ENCODE data around the gene ZNF837. TPM values are rescaled to one million over a fixed set of nuclear protein-coding genes. Genes with fewer than 3 reads are reported as not detected.

ZNF837 gene
- total RNA-seq (3.1 and 4.2 TPM in 2 replicates), polyA plus RNA-seq (3.0 and 4.9 TPM in 2 replicates), polyA minus RNA-seq (9.4 and 11.0 TPM in 2 replicates)
- 3.8 TPM for total RNA-seq (2013)

DNA sequence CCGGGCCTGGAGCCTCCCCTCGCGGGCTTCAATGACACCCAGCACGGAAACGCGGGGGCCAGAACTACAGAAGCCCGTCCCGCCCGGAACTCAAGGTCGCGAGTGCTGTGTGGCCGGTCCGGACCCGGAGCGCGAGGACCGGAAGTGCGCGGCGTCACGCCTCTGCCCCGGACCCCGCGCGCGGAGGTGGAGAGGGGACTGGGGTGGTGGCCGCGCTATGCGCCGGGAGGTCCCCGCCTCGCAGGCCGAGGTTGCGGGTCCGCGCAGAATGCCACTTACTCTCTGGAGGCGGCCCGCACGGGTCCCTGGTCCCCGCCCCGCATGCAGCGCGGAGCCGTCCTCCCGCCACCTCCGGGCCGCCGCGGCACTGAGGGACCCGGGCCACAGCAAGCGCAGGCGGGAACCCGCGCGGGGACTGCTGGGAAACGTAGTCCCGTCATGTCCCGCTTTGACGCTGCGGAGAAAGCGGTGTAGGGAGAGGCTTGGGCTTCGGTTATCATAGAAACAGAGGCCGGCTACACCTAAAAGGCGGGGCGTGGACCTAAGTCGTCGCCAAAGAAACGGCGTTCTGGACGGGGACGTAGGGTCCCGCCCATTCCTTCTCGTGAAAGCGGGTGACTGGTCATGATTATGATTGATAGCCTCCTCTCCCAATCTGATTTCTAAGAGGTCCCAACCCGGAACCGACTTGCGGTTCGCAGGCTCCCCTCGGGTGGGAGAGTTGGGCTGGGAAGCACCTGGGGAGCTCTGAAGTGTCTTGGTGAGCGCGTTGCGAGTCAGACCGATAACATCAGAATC is at the start of gene ZNF837:
Gene ZNF837, minus strand, starts transcription at position 369 of the 798 bp plus-strand sequence. CDS start 11,698 bp downstream, outside the sequence.
- Histone ChIP-seq H3K4me2 (replicated peaks; ENCODE audit: low read depth, low read length, poor library complexity, severe bottlenecking) (peak within 1 kb of the TSS; percentile 83), H4K20me1 (ENCODE audit: control insufficient read depth, insufficient read depth, low read length, poor library complexity, severe bottlenecking) (no peaks in the 10 kb centered on the region), H3K4me3 (ENCODE audit: control extremely low read depth in 1 of 5, extremely low read depth in 1 of 5, insufficient read depth in 1 of 5, low read depth in 2 of 5, low read length in 4 of 5) (peak within 1 kb of the TSS; percentile 22 to 78 (median 71)), H3K36me3 (replicated peaks in 1 of 2; ENCODE audit: control extremely low read depth in 1 of 2, control insufficient read depth in 1 of 2, extremely low read depth in 1 of 2, insufficient read depth in 2 of 2, low read length in 1 of 2) (peaks cover 0 to 2% of the 10 kb centered on the region in 2 experiments), H3K27ac (ENCODE audit: low read length in 2 of 2) (peak within 1 kb of the TSS; percentile 89 to 97), H3K79me2 (ENCODE audit: control insufficient read depth, insufficient read depth, low read length) (peaks cover 34% of the 10 kb centered on the region), H3K9me3 (ENCODE audit: control extremely low read depth in 1 of 3, control insufficient read depth in 2 of 3, insufficient read depth in 1 of 3, low read length in 2 of 3) (no peaks in the 10 kb centered on the region), H3K27me3 (replicated peaks in 1 of 4; ENCODE audit: control extremely low read depth in 1 of 4, control insufficient read depth in 3 of 4, insufficient read depth in 4 of 4, low read length in 3 of 4) (no peaks in the 10 kb centered on the region), H3K4me1 (ENCODE audit: control insufficient read depth in 2 of 2, insufficient read depth in 2 of 2, low read length in 2 of 2) (peaks cover 27 to 35% of the 10 kb centered on the region in 2 donors), H2AFZ (ENCODE audit: insufficient read depth, low read depth, low read length, poor library complexity, severe bottlenecking) (peak within 1 kb of the TSS; percentile 90), H3K9ac (ENCODE audit: low read length) (peak within 1 kb of the TSS; percentile 76)
- peaks cover 31% of the 10 kb centered on the region for H3K4me1 Mint-ChIP-seq
- under 1% methylated on average over 80 of the region's 83 CpGs for WGBS (ENCODE audit: insufficient coverage)
- ChIA-PET POLR2A (interaction anchor here (0.7 to 4.0 kb wide), 11 partner anchors 18 to 198 kb away, joined by 3 to 35 read pairs (median 5); partner anchors contain the start of genes CHMP2A, ERVK3-1, ZBTB45 and ZNF132), CTCF (interaction anchor here (1.2 kb wide), 2 partner anchors 34 to 54 kb away, joined by 3 read pairs; partner anchors contain the start of gene ZSCAN22)
- intact Hi-C loops (cut with micrococcal nuclease) = loop anchor here (1.0 to 2.0 kb wide), 12 partner anchors 19 to 138 kb away; partner anchors contain the start of genes ERVK3-1, ZBTB45, ZNF132 and ZNF324B
- H3K9me3 Mint-ChIP-seq (ENCODE audit: insufficient read depth) = no peaks in the 10 kb centered on the region
- peak within 1 kb of the TSS; percentile 92 for H3K4me3 Mint-ChIP-seq
- H3K27me3 Mint-ChIP-seq = no peaks in the 10 kb centered on the region
- peak within 1 kb of the TSS; percentile 95 for H3K27ac Mint-ChIP-seq
- DNase-seq (peak; percentile 100), ATAC-seq (ENCODE audit: low read depth) (peak; percentile 86)
- TF ChIP-seq, protein P1, sequence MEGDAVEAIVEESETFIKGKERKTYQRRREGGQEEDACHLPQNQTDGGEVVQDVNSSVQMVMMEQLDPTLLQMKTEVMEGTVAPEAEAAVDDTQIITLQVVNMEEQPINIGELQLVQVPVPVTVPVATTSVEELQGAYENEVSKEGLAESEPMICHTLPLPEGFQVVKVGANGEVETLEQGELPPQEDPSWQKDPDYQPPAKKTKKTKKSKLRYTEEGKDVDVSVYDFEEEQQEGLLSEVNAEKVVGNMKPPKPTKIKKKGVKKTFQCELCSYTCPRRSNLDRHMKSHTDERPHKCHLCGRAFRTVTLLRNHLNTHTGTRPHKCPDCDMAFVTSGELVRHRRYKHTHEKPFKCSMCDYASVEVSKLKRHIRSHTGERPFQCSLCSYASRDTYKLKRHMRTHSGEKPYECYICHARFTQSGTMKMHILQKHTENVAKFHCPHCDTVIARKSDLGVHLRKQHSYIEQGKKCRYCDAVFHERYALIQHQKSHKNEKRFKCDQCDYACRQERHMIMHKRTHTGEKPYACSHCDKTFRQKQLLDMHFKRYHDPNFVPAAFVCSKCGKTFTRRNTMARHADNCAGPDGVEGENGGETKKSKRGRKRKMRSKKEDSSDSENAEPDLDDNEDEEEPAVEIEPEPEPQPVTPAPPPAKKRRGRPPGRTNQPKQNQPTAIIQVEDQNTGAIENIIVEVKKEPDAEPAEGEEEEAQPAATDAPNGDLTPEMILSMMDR (IDR thresholded peaks at IDR 0.05) = no peak
- TF ChIP-seq EZH2 (IDR thresholded peaks at IDR 0.05; ENCODE audit: borderline replicate concordance, insufficient read depth, low read depth, low read length, poor library complexity, severe bottlenecking) = no peak

DNA sequence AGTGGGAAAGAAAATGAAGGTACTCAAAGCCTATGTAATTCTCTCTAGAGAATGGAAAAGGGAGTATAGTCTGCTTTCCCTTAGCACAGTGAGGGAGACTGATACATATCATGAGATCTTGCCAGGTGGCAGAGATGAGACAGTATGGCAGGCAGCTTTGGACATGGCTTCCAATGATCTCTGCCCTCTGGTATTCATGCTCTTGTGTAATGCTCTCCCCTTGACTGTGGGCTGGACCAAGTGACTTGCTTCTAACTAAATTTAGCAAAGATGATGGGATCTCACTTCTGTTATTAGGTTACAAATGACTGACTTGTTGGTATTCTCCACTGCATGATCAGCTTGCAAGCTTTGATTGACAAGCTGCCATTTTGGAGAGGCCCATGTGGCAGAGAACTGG is 48.9 kb upstream of the ZNF837 start:
- no peak for TF ChIP-seq EZH2 (IDR thresholded peaks at IDR 0.05; ENCODE audit: borderline replicate concordance, insufficient read depth, low read depth, low read length, poor library complexity, severe bottlenecking)
- TF ChIP-seq, protein P1 (IDR thresholded peaks at IDR 0.05) = no peak
- DNase-seq (no peak), ATAC-seq (ENCODE audit: low read depth) (no peak)
- H3K79me2 ChIP-seq (ENCODE audit: control insufficient read depth, insufficient read depth, low read length) = no peaks in the 10 kb centered on the region
- H3K4me2 ChIP-seq (replicated peaks; ENCODE audit: low read depth, low read length, poor library complexity, severe bottlenecking) = no peak overlapping the region
- no peaks in the 10 kb centered on the region for H3K27me3 ChIP-seq (replicated peaks in 1 of 4; ENCODE audit: control extremely low read depth in 1 of 4, control insufficient read depth in 3 of 4, insufficient read depth in 4 of 4, low read length in 3 of 4)
- peaks cover 27% of the 10 kb centered on the region for H3K9me3 Mint-ChIP-seq (ENCODE audit: insufficient read depth)
- H3K4me1 Mint-ChIP-seq = no peaks in the 10 kb centered on the region
- H3K36me3 ChIP-seq (replicated peaks in 1 of 2; ENCODE audit: control extremely low read depth in 1 of 2, control insufficient read depth in 1 of 2, extremely low read depth in 1 of 2, insufficient read depth in 2 of 2, low read length in 1 of 2) = peaks cover 6 to 21% of the 10 kb centered on the region in 2 experiments
- intact Hi-C loops (cut with micrococcal nuclease) = no loop called here
- no peak overlapping the region for H2AFZ ChIP-seq (ENCODE audit: insufficient read depth, low read depth, low read length, poor library complexity, severe bottlenecking)
- H3K27ac ChIP-seq (ENCODE audit: low read length in 2 of 2) = no peak overlapping the region
- no peaks in the 10 kb centered on the region for H3K27me3 Mint-ChIP-seq
- H3K4me3 ChIP-seq (ENCODE audit: control extremely low read depth in 1 of 5, extremely low read depth in 1 of 5, insufficient read depth in 1 of 5, low read depth in 2 of 5, low read length in 4 of 5) = no peak overlapping the region
- ChIA-PET CTCF (no interaction called here), POLR2A (no interaction called here)
- H3K4me1 ChIP-seq (ENCODE audit: control insufficient read depth in 2 of 2, insufficient read depth in 2 of 2, low read length in 2 of 2) = no peaks in the 10 kb centered on the region
- no peak overlapping the region for H3K9ac ChIP-seq (ENCODE audit: low read length)
- no peaks in the 10 kb centered on the region for H4K20me1 ChIP-seq (ENCODE audit: control insufficient read depth, insufficient read depth, low read length, poor library complexity, severe bottlenecking)
- no peak overlapping the region for H3K4me3 Mint-ChIP-seq
- H3K9me3 ChIP-seq (ENCODE audit: control extremely low read depth in 1 of 3, control insufficient read depth in 2 of 3, insufficient read depth in 1 of 3, low read length in 2 of 3) = peaks cover 14 to 80% (median 68%) of the 10 kb centered on the region in 3 donors
- H3K27ac Mint-ChIP-seq = no peak overlapping the region
